ENCODE measurements around the gene KLHDC10. TPM values are rescaled to one million over a fixed set of nuclear protein-coding genes. Genes with fewer than 3 reads are reported as not detected.

Gene KLHDC10
- total RNA-seq, 1 donor: 43.6 TPM

GRCh38 chr7:130160023-130160422 lies 89.7 kb downstream of the KLHDC10 start:
- no peak for TF ChIP-seq CTCF (IDR thresholded peaks at IDR 0.05; ENCODE audit: insufficient read depth, low read depth, low read length)
- DNase-seq (ENCODE audit: low read depth): no peak
- no peak overlapping the region for H3K4me3 ChIP-seq (ENCODE audit: low read depth, low read length)

GRCh38 chr7:130160455-130160854 lies 90.1 kb downstream of the KLHDC10 start:
- no peak overlapping the region for H3K4me3 ChIP-seq (ENCODE audit: low read depth, low read length)
- no peak for DNase-seq (ENCODE audit: low read depth)
- no peak for TF ChIP-seq CTCF (IDR thresholded peaks at IDR 0.05; ENCODE audit: insufficient read depth, low read depth, low read length)

- no peak for TF ChIP-seq CTCF (IDR thresholded peaks at IDR 0.05; ENCODE audit: insufficient read depth, low read depth, low read length)
- no peak overlapping the region for H3K4me3 ChIP-seq (ENCODE audit: low read depth, low read length)
- no peak for DNase-seq (ENCODE audit: low read depth)
Observed at GRCh38 chr7:130162196-130162595, 91.9 kb downstream of the KLHDC10 start.

GRCh38 chr7:130174237-130174959 lies 104.1 kb downstream of the KLHDC10 start:
- H3K4me3 ChIP-seq (ENCODE audit: low read depth, low read length): no peak overlapping the region
- no peak for TF ChIP-seq CTCF (IDR thresholded peaks at IDR 0.05; ENCODE audit: insufficient read depth, low read depth, low read length)
- DNase-seq (ENCODE audit: low read depth): no peak

GRCh38 chr7:130178251-130178650 lies 107.9 kb downstream of the KLHDC10 start:
- no peak overlapping the region for H3K4me3 ChIP-seq (ENCODE audit: low read depth, low read length)
- TF ChIP-seq CTCF (IDR thresholded peaks at IDR 0.05; ENCODE audit: insufficient read depth, low read depth, low read length): no peak
- no peak for DNase-seq (ENCODE audit: low read depth)

GRCh38 chr7:130179631-130180030 lies 109.3 kb downstream of the KLHDC10 start:
- no peak for TF ChIP-seq CTCF (IDR thresholded peaks at IDR 0.05; ENCODE audit: insufficient read depth, low read depth, low read length)
- DNase-seq (ENCODE audit: low read depth): no peak
- no peak overlapping the region for H3K4me3 ChIP-seq (ENCODE audit: low read depth, low read length)
